Trophoblast cell (in vitro differentiated cells and primary cell): ENCODE results near the gene ADCY3.

ENCODE experiments used
- DNase-seq, 2 donors: peaks; one replicate each; pipeline ENCODE4 v3.0.0-alpha.2; 2016
- H2AFZ ChIP-seq: 2 replicates; pipeline ENCODE4 v1.6.1; 2013; ENCODE audit warnings: low read length, moderate library complexity, mild to moderate bottlenecking; ENCODE audit not compliant: insufficient read depth, poor library complexity
- H2AK5ac ChIP-seq: 2 replicates; pipeline ENCODE4 v1.6.1; 2013; ENCODE audit warnings: mild to moderate bottlenecking, low read length
- H2BK120ac ChIP-seq: 2 replicates; pipeline ENCODE4 v1.6.1; 2013; ENCODE audit warnings: low read length, mild to moderate bottlenecking, moderate library complexity; ENCODE audit not compliant: insufficient read depth, poor library complexity
- H2BK12ac ChIP-seq: 2 replicates; pipeline ENCODE4 v1.6.1; 2013; ENCODE audit warnings: mild to moderate bottlenecking, low read length, moderate library complexity
- H2BK5ac ChIP-seq: 2 replicates; pipeline ENCODE4 v1.6.1; 2013; ENCODE audit warnings: low read length, low read depth, moderate library complexity, mild to moderate bottlenecking; ENCODE audit not compliant: poor library complexity
- H3K14ac ChIP-seq: 2 replicates; pipeline ENCODE4 v1.6.1; 2013; ENCODE audit warnings: mild to moderate bottlenecking, low read length
- H3K18ac ChIP-seq: 2 replicates; pipeline ENCODE4 v1.6.1; 2013; ENCODE audit warnings: mild to moderate bottlenecking, low read length
- H3K23ac ChIP-seq: 2 replicates; pipeline ENCODE4 v1.6.1; 2013; ENCODE audit warnings: low read length
- H3K27ac ChIP-seq: 2 replicates; pipeline ENCODE4 v1.5.1; 2013; ENCODE audit warnings: low read depth, mild to moderate bottlenecking, inconsistent platforms, low read length, moderate library complexity
- H3K27me3 ChIP-seq: 2 replicates; pipeline ENCODE4 v1.6.1; 2013; ENCODE audit warnings: inconsistent platforms, mild to moderate bottlenecking, low read length, moderate library complexity; ENCODE audit not compliant: insufficient read depth
- H3K36me3 ChIP-seq, 2 experiments: 1 replicate in 1 of 2; 2 replicates in 1 of 2; pipeline ENCODE4 v1.6.1; 2013; ENCODE audit warnings: low read length in 2 of 2, mild to moderate bottlenecking in 2 of 2, moderate library complexity in 1 of 2; ENCODE audit not compliant: insufficient read depth in 2 of 2, control insufficient read depth in 1 of 2
- H3K4ac ChIP-seq: 2 replicates; pipeline ENCODE4 v1.6.1; 2013; ENCODE audit warnings: low read depth, mild to moderate bottlenecking, low read length, moderate library complexity
- H3K4me1 ChIP-seq, 2 experiments: 1 replicate in 1 of 2; 2 replicates in 1 of 2; pipeline ENCODE4 v1.6.1; 2013; ENCODE audit warnings: low read length in 2 of 2, mild to moderate bottlenecking in 2 of 2, moderate library complexity in 1 of 2; ENCODE audit not compliant: insufficient read depth in 2 of 2, control insufficient read depth in 1 of 2
- H3K4me2 ChIP-seq: 2 replicates; pipeline ENCODE4 v1.6.1; 2013; ENCODE audit warnings: inconsistent platforms, mild to moderate bottlenecking, low read length, moderate library complexity
- H3K4me3 ChIP-seq: 2 replicates; pipeline ENCODE4 v1.5.1; 2013; ENCODE audit warnings: mild to moderate bottlenecking, low read depth, low read length, inconsistent platforms
- H3K79me1 ChIP-seq: one replicate; pipeline ENCODE4 v1.6.1; 2013; ENCODE audit warnings: low read length
- H3K79me2 ChIP-seq: 2 replicates; pipeline ENCODE4 v1.6.1; 2013; ENCODE audit warnings: low read length, mild to moderate bottlenecking; ENCODE audit not compliant: control insufficient read depth, insufficient read depth, poor library complexity
- H3K9ac ChIP-seq: 2 replicates; pipeline ENCODE4 v1.6.1; 2013; ENCODE audit warnings: mild to moderate bottlenecking, low read length
- H3K9me3 ChIP-seq: 2 replicates; pipeline ENCODE4 v1.6.1; 2013; ENCODE audit warnings: low read depth, mild to moderate bottlenecking, control low read depth, inconsistent platforms, low read length; ENCODE audit not compliant: insufficient read depth
- H4K12ac ChIP-seq: 2 replicates; pipeline ENCODE4 v1.6.1; 2013; ENCODE audit warnings: low read depth, mild to moderate bottlenecking, low read length, moderate library complexity
- H4K8ac ChIP-seq: 2 replicates; pipeline ENCODE4 v1.6.1; 2013; ENCODE audit warnings: low read depth, mild to moderate bottlenecking, low read length, moderate library complexity
- H4K91ac ChIP-seq: one replicate; pipeline ENCODE4 v1.6.1; 2013; ENCODE audit warnings: low read depth, mild to moderate bottlenecking, low read length, moderate library complexity
- WGBS: extraction: QIAGEN DNeasy Blood & Tissue Kit; methylation state at CpG from one replicate; pipeline ENCODE4 v1.1.7; 2013; ENCODE audit warnings: missing lambda C conversion rate; ENCODE audit not compliant: insufficient read length, insufficient coverage; ENCODE audit errors: extremely low coverage; 5-methylcytosine and 5-hydroxymethylcytosine counted together

The ADCY3 gene

DNA sequence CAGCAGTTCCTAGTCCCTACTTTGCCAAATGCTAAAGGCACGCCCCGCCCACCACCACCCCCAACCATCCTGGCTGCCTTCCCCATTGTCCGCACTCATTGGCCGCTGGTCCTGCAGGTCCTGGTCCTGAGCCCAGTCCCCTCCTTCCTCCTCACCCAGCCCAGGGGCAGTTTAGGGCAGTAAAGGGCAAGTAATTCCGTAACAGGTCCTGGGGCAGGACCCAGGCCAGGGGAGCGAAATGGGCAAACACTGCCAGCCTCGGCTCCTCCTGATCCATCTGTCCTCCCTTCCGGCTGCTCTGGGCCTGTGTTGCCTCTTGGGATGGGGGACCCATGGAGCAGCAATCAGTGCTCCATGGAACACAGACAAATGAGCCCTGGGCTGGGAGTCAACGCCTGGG is 6.1 kb downstream of the ADCY3 start:
- Histone ChIP-seq H3K36me3 (no peaks in the 10 kb centered on the region), H3K9ac (no peak overlapping the region), H3K27me3 (no peaks in the 10 kb centered on the region), H2BK12ac (no peak overlapping the region), H3K4me3 (no peak overlapping the region), H3K14ac (no peak overlapping the region), H4K8ac (no peak overlapping the region), H3K23ac (no peak overlapping the region), H3K4ac (no peak overlapping the region), H3K4me2 (no peak overlapping the region), H2BK5ac (no peak overlapping the region), H3K18ac (no peak overlapping the region), H3K27ac (no peak overlapping the region), H3K79me1 (no peaks in the 10 kb centered on the region), H4K91ac (no peak overlapping the region), H3K4me1 (no peaks in the 10 kb centered on the region), H2AK5ac (no peak overlapping the region), H3K79me2 (no peaks in the 10 kb centered on the region), H2BK120ac (no peak overlapping the region), H3K9me3 (peaks cover 10% of the 10 kb centered on the region), H2AFZ (no peak overlapping the region), H4K12ac (no peak overlapping the region)
- WGBS: no CpG with 5 or more reads among the region's 9 CpGs
- no peak for DNase-seq

- H3K14ac ChIP-seq: no peak overlapping the region
- DNase-seq: no peak
- no peak overlapping the region for H2BK12ac ChIP-seq
- H3K23ac ChIP-seq: no peak overlapping the region
- no peak overlapping the region for H2AK5ac ChIP-seq
- no peak overlapping the region for H3K4me2 ChIP-seq
- peaks cover 6% of the 10 kb centered on the region for H3K9me3 ChIP-seq
- no peak overlapping the region for H2BK120ac ChIP-seq
- H3K4me3 ChIP-seq: no peak overlapping the region
- H3K18ac ChIP-seq: no peak overlapping the region
- H3K4me1 ChIP-seq: no peaks in the 10 kb centered on the region
- no peak overlapping the region for H3K9ac ChIP-seq
- H3K4ac ChIP-seq: no peak overlapping the region
- no peaks in the 10 kb centered on the region for H3K36me3 ChIP-seq
- H3K79me2 ChIP-seq: no peaks in the 10 kb centered on the region
- H4K91ac ChIP-seq: no peak overlapping the region
- H4K8ac ChIP-seq: no peak overlapping the region
- no CpG with 5 or more reads among the region's 10 CpGs for WGBS
- no peak overlapping the region for H2AFZ ChIP-seq
- no peaks in the 10 kb centered on the region for H3K27me3 ChIP-seq
- H3K27ac ChIP-seq: no peak overlapping the region
- H4K12ac ChIP-seq: no peak overlapping the region
- H3K79me1 ChIP-seq: no peaks in the 10 kb centered on the region
- no peak overlapping the region for H2BK5ac ChIP-seq
These were observed 7.1 kb downstream of the ADCY3 start for GRCh38 chr2:24912986-24913385.

DNA sequence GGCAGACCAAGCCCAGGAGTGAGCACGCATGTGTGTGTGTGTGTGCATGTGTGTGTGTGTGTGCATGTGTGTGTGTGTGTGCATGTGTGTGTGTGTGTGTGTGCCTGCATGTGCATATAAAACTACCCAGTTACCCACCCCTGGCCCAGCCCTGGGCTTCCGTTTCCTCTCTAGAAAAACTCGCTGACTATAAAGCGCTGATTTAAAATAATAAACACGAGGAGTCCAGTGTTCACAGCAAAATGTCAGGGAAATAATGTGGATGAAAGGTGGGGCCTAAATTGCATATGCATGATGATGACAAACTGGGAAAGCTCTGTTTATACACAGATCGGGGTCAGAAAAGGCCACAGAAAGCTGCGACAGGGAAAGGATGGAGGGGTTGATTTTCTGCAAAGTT is 7.5 kb downstream of the ADCY3 start:
- no peak overlapping the region for H2AFZ ChIP-seq
- H3K36me3 ChIP-seq: no peaks in the 10 kb centered on the region
- no peak overlapping the region for H3K18ac ChIP-seq
- no peak overlapping the region for H3K4me3 ChIP-seq
- no peak overlapping the region for H4K12ac ChIP-seq
- H3K23ac ChIP-seq: no peak overlapping the region
- H3K79me2 ChIP-seq: no peaks in the 10 kb centered on the region
- no peak overlapping the region for H2BK12ac ChIP-seq
- no peaks in the 10 kb centered on the region for H3K27me3 ChIP-seq
- no peak overlapping the region for H3K4ac ChIP-seq
- H3K9me3 ChIP-seq: peaks cover 6% of the 10 kb centered on the region
- H2BK120ac ChIP-seq: no peak overlapping the region
- WGBS: no CpG with 5 or more reads among the region's 7 CpGs
- no peak overlapping the region for H3K9ac ChIP-seq
- H3K4me2 ChIP-seq: no peak overlapping the region
- H3K4me1 ChIP-seq: no peaks in the 10 kb centered on the region
- DNase-seq: no peak
- no peak overlapping the region for H3K27ac ChIP-seq
- no peak overlapping the region for H2BK5ac ChIP-seq
- no peak overlapping the region for H4K91ac ChIP-seq
- no peaks in the 10 kb centered on the region for H3K79me1 ChIP-seq
- H3K14ac ChIP-seq: no peak overlapping the region
- H2AK5ac ChIP-seq: no peak overlapping the region
- H4K8ac ChIP-seq: no peak overlapping the region

DNA sequence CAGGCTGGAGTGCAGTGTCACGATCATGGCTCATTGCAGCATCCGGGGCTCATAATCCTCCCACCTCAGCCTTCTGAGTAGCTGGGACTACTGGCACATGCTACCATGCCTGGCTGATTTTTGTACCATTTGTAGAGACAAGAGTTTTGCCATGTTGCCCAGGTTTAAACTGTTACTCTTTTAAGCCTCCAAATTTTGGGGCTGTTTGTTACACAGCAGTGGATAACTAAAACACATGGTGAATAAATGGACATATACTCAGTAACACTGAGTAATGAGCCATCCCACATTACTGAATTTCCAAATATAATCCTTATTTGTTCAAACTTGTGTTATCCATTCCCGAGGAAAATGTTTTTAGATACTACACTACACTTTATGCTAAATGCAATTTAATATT is 9.8 kb downstream of the ADCY3 start:
- H4K12ac ChIP-seq: no peak overlapping the region
- H3K4me2 ChIP-seq: no peak overlapping the region
- H2BK12ac ChIP-seq: no peak overlapping the region
- no peak overlapping the region for H3K18ac ChIP-seq
- no peaks in the 10 kb centered on the region for H3K79me1 ChIP-seq
- H2AK5ac ChIP-seq: no peak overlapping the region
- no CpG with 5 or more reads among the region's 3 CpGs for WGBS
- no peak overlapping the region for H3K4ac ChIP-seq
- no peak overlapping the region for H3K27ac ChIP-seq
- no peak for DNase-seq
- no peak overlapping the region for H2AFZ ChIP-seq
- H3K4me3 ChIP-seq: no peak overlapping the region
- no peaks in the 10 kb centered on the region for H3K36me3 ChIP-seq
- H3K23ac ChIP-seq: no peak overlapping the region
- H3K9ac ChIP-seq: no peak overlapping the region
- H3K27me3 ChIP-seq: no peaks in the 10 kb centered on the region
- H3K4me1 ChIP-seq: no peaks in the 10 kb centered on the region
- H4K91ac ChIP-seq: no peak overlapping the region
- no peak overlapping the region for H2BK5ac ChIP-seq
- H3K9me3 ChIP-seq: peaks cover 6% of the 10 kb centered on the region
- H4K8ac ChIP-seq: no peak overlapping the region
- H2BK120ac ChIP-seq: no peak overlapping the region
- H3K79me2 ChIP-seq: no peaks in the 10 kb centered on the region
- no peak overlapping the region for H3K14ac ChIP-seq
